ENCODE measurements around the gene HESX1. TPM values are rescaled to one million over a fixed set of nuclear protein-coding genes. Genes with fewer than 3 reads are reported as not detected.

The HESX1 gene
- polyA plus RNA-seq, 1 experiment: 0.46 TPM

DNA sequence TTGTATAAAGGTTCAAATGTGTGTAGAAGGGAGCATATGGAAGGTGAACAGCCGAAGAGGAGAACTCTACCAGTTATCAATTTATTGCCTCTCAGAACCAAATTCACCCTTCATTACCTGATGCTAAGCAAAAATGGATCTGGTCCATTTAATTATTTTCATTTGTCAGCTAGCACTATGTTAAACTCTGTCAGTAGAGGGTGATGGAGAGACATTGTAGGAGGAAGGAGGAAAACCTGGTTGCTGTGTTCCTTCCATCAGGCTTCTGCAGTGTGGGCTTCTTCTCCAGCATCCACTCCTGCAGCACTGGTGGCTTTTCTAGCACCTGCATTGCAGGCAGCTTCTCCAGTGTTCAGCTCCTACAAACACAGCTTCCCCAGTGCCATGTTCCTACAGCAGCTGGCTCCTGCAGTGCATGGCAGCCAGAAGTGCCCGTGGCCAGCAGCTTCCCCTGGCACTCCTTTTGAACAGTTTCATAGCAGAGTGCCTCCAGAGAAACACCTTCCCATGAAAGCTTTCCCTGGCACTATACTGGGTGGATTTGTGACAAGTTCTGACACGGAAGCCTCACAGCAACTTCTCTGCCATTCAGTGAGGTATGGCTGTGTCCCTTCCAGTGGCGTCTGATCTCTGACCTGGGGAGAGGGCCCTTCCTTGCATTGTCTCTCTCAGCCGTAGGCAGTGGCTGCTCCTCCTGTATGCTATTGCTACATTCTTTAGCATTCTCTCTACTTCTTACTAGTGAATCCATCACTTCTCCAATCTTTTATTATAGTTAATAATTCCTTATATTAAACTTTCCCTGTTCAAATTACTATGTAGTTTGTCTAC lies 20.0 kb downstream of the HESX1 start:
- Histone ChIP-seq H3K27ac (ENCODE audit: low read depth, low read length) (no peak overlapping the region), H3K9me3 (ENCODE audit: control insufficient read depth, insufficient read depth, low read length) (no peaks in the 10 kb centered on the region), H3K27me3 (ENCODE audit: control insufficient read depth, insufficient read depth, low read length) (peaks cover 10% of the 10 kb centered on the region), H3K4me3 (ENCODE audit: low read depth, low read length) (no peak overlapping the region)
- peak; percentile 8 for DNase-seq (ENCODE audit: low read depth, low spot score)
- TF ChIP-seq, protein P1, sequence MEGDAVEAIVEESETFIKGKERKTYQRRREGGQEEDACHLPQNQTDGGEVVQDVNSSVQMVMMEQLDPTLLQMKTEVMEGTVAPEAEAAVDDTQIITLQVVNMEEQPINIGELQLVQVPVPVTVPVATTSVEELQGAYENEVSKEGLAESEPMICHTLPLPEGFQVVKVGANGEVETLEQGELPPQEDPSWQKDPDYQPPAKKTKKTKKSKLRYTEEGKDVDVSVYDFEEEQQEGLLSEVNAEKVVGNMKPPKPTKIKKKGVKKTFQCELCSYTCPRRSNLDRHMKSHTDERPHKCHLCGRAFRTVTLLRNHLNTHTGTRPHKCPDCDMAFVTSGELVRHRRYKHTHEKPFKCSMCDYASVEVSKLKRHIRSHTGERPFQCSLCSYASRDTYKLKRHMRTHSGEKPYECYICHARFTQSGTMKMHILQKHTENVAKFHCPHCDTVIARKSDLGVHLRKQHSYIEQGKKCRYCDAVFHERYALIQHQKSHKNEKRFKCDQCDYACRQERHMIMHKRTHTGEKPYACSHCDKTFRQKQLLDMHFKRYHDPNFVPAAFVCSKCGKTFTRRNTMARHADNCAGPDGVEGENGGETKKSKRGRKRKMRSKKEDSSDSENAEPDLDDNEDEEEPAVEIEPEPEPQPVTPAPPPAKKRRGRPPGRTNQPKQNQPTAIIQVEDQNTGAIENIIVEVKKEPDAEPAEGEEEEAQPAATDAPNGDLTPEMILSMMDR (IDR thresholded peaks at IDR 0.05; ENCODE audit: low read depth, low read length): peak; percentile 50
- POLR2A ChIA-PET: no interaction called here
- CTCF ChIA-PET: interaction anchor here (1.0 to 1.8 kb wide), 4 partner anchors 10 to 673 kb away, joined by 3 to 10 read pairs (median 4); no protein-coding TSS in a partner anchor

DNA sequence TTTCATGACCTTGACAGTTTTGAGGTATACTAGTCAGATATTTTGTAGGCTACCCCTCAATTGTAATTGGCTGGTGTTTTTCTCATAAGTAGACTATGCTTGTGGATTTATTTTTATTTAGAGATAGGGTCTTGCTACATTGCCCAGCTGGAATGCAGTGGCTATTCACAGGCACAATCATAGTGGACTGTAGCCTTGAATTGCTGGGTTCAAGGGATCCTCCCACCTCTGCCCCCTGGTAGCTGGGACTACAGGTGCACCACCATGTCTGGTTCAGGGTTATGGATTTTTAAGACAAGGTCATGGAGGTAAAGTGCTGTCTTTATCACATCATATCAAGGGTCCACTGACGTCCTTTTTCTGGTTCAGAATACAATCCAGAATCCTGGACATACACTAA lies 23.7 kb downstream of the HESX1 start:
- H3K27ac ChIP-seq (ENCODE audit: low read depth, low read length): no peak overlapping the region
- H3K27me3 ChIP-seq (ENCODE audit: control insufficient read depth, insufficient read depth, low read length): peaks cover 11% of the 10 kb centered on the region
- DNase-seq (ENCODE audit: low read depth, low spot score): no peak
- no peak overlapping the region for H3K4me3 ChIP-seq (ENCODE audit: low read depth, low read length)
- CTCF ChIA-PET: no interaction called here
- POLR2A ChIA-PET: no interaction called here
- TF ChIP-seq, protein P1 (IDR thresholded peaks at IDR 0.05; ENCODE audit: low read depth, low read length): no peak
- no peaks in the 10 kb centered on the region for H3K9me3 ChIP-seq (ENCODE audit: control insufficient read depth, insufficient read depth, low read length)

DNA sequence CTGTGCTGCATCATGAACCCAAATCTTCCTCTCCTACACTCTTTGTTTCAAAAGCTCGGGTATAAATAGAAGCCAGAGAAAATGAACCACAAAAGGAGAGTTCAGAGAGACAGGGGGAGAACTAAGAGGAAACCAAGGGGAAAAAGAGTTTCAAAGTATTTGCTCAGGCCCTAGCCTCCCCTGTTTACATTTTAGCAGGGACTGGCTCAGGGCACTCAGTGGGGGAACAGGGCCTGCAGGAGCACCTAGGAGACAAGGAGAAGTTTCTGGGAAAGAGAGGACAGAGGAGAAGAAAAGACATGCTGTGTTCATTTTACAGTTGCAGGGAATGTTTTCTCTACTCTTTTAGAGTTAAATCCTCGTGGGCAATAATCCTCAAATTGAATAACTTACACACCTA lies 26.1 kb downstream of the HESX1 start:
- no peaks in the 10 kb centered on the region for H3K9me3 ChIP-seq (ENCODE audit: control insufficient read depth, insufficient read depth, low read length)
- DNase-seq (ENCODE audit: low read depth, low spot score): no peak
- TF ChIP-seq, protein P1 (IDR thresholded peaks at IDR 0.05; ENCODE audit: low read depth, low read length): no peak
- no peak overlapping the region for H3K4me3 ChIP-seq (ENCODE audit: low read depth, low read length)
- CTCF ChIA-PET: no interaction called here
- H3K27me3 ChIP-seq (ENCODE audit: control insufficient read depth, insufficient read depth, low read length): peaks cover 18% of the 10 kb centered on the region
- no peak overlapping the region for H3K27ac ChIP-seq (ENCODE audit: low read depth, low read length)
- POLR2A ChIA-PET: no interaction called here

DNA sequence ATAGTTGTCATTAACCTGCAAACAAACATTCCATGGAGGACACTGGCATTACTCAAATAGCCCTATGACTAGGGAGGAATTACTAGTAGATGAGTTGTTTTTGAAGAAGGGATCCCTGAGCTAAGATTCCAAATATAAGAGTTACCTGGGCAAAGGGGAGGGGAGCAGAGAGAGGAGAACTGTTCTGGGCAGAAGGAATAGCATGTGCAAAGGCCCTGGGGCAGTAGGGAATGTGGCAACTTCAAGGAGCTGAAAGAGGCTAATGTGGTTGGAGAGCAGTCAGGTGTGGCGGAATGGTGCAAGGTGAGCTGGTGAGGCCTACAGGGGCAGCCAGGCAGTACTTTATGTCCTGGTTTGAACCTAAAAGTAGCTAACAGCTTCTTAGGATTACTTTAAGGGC lies 28.8 kb downstream of the HESX1 start:
- TF ChIP-seq, protein P1 (IDR thresholded peaks at IDR 0.05; ENCODE audit: low read depth, low read length): no peak
- ChIA-PET CTCF (interaction anchor here (0.5 to 3.2 kb wide), 32 partner anchors 8 to 704 kb away, joined by 3 to 27 read pairs (median 4); partner anchors contain the start of gene PDE12), POLR2A (no interaction called here)
- no peak overlapping the region for H3K27ac ChIP-seq (ENCODE audit: low read depth, low read length)
- H3K27me3 ChIP-seq (ENCODE audit: control insufficient read depth, insufficient read depth, low read length): peaks cover 23% of the 10 kb centered on the region
- no peaks in the 10 kb centered on the region for H3K9me3 ChIP-seq (ENCODE audit: control insufficient read depth, insufficient read depth, low read length)
- no peak overlapping the region for H3K4me3 ChIP-seq (ENCODE audit: low read depth, low read length)
- no peak for DNase-seq (ENCODE audit: low read depth, low spot score)

DNA sequence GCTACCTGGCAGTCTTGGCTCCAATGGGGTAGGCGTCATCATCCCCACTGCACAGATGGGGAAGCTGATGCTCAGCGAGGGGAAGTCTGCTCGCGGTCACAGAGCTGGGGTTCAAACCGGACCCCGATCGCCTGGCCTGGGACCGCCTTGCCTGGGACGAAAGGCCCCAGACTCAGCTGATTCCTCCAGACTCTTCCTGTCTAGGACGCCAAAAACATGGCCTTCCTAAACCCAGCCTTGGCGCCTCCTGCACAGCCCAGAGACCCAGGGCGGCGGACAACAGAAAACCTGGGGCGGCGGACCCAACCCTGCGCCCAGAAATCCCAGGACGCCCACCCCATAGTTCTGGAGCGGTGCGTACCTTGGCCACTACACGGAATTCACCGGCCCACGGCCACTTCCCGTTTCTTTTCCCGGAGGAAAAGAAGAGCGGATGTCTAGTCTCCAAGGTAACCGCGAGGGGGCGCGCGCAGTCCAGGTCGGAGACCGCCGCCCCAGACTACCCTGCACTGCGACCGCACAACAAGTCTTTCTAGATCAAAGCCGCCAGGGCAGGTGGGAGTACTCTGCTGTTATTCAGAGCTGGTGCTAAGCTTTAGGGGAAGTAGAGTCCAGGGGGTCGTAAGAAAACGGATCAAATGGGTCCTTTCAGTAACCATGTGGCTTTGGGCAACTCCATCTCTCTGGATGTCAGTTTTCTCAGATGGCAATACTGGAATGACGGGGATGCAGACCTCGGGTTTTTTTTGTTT lies 29.7 kb downstream of the HESX1 start:
- H3K4me3 ChIP-seq (ENCODE audit: low read depth, low read length): peak overlapping the region; percentile 57
- POLR2A ChIA-PET: no interaction called here
- peaks cover 23% of the 10 kb centered on the region for H3K27me3 ChIP-seq (ENCODE audit: control insufficient read depth, insufficient read depth, low read length)
- CTCF ChIA-PET: interaction anchor here (0.5 to 3.2 kb wide), 38 partner anchors 9 to 705 kb away, joined by 3 to 27 read pairs (median 4); partner anchors contain the start of gene PDE12
- no peak overlapping the region for H3K27ac ChIP-seq (ENCODE audit: low read depth, low read length)
- no peaks in the 10 kb centered on the region for H3K9me3 ChIP-seq (ENCODE audit: control insufficient read depth, insufficient read depth, low read length)
- TF ChIP-seq, protein P1 (IDR thresholded peaks at IDR 0.05; ENCODE audit: low read depth, low read length): peak; percentile 79
- DNase-seq (ENCODE audit: low read depth, low spot score): peak; percentile 8

Data from AG04450 (cell line).